Fibroblast of skin of left quadriceps (primary cell): ENCODE data around the gene THPO.

Experiments used
- DNase-seq, 2 experiments: peaks; one replicate each; pipeline ENCODE4 v3.0.0-alpha.2; 2013; ENCODE audit warnings: low read depth in 2 of 2

Gene THPO

GRCh38 chr3:184384856-184385422 lies 6.9 kb upstream of the THPO start:
- DNase-seq = no peak

- DNase-seq = no peak
Measured at GRCh38 chr3:184384342-184384741, 6.3 kb upstream of the THPO start.

- DNase-seq = no peak
Measured at GRCh38 chr3:184383033-184383740, 5.2 kb upstream of the THPO start.

DNA sequence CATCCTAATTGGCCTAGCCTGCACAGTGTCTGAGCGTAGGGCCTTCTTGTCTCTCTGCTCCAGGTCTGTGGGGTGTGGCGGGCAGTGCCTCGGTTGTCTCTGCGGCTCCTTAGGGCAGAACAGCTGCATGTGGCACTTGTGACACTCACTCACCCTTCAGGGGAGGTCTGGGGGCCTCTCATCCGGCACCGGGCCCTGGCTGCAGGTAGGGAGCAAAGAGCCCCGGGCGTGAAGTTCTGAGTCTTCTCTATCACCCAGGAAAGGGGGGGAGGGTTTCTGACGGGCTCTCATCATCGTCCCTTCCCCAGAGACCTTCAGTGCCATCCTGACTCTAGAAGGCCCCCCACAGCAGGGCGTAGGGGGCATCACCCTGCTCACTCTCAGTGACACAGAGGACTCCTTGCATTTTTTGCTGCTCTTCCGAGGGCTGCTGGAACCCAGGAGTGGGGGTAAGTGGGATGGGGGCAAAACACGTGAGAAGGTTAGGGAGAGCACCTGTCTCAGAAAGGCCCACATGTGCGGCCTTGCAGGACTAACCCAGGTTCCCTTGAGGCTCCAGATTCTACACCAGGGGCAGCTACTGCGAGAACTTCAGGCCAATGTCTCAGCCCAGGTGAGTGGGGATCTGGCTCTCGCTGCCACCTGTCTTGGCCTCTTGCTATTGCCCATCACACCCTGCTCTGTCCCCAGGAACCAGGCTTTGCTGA lies 4.5 kb upstream of the THPO start:
- no peak for DNase-seq

DNA sequence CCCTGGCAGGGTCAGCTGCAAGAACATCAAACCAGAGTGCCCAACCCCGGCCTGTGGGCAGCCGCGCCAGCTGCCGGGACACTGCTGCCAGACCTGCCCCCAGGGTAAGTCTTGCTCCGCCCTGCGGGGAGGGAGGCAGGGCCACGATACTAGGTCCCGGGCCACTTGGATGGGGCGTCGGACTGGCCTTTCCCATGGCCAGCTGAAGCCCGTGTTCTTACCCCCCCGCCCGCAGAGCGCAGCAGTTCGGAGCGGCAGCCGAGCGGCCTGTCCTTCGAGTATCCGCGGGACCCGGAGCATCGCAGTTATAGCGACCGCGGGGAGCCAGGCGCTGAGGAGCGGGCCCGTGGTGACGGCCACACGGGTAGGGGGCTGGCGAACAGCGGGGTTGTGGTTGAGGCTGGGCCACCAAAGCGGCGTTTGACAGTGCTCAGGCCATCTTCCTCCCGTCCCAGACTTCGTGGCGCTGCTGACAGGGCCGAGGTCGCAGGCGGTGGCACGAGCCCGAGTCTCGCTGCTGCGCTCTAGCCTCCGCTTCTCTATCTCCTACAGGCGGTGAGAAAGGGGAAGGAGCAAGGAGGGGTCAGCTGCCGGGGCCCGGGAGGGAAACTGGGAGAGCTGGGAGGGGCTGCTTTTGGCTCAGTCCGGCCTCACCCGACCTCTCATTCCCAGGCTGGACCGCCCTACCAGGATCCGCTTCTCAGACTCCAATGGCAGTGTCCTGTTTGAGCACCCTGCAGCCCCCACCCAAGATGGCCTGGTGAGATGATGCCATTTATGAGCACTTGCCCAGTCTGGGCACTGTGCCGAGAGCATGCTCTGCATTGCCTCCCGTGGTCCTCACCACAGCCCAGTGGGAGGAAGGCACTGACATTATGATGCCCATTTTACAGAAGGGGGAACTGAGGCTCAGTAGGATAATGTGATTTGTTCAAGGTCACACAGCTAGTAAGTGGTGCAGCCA lies 3.5 kb upstream of the THPO start:
- no peak for DNase-seq

GRCh38 chr3:184380627-184381260 lies 2.7 kb upstream of the THPO start:
- no peak for DNase-seq

DNA sequence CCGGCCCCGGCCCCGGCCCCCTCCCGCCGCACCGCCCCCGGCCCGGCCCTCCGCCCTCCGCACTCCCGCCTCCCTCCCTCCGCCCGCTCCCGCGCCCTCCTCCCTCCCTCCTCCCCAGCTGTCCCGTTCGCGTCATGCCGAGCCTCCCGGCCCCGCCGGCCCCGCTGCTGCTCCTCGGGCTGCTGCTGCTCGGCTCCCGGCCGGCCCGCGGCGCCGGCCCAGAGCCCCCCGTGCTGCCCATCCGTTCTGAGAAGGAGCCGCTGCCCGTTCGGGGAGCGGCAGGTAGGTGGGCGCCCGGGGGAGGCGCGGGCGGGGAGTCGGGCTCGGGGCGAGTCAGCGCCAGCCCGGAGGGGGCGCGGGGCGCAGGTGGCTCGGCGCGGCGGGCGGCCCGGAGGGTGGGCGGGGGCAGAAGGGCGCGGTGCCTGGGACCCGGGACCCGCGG lies 2.2 kb upstream of the THPO start:
- no peak for DNase-seq

DNA sequence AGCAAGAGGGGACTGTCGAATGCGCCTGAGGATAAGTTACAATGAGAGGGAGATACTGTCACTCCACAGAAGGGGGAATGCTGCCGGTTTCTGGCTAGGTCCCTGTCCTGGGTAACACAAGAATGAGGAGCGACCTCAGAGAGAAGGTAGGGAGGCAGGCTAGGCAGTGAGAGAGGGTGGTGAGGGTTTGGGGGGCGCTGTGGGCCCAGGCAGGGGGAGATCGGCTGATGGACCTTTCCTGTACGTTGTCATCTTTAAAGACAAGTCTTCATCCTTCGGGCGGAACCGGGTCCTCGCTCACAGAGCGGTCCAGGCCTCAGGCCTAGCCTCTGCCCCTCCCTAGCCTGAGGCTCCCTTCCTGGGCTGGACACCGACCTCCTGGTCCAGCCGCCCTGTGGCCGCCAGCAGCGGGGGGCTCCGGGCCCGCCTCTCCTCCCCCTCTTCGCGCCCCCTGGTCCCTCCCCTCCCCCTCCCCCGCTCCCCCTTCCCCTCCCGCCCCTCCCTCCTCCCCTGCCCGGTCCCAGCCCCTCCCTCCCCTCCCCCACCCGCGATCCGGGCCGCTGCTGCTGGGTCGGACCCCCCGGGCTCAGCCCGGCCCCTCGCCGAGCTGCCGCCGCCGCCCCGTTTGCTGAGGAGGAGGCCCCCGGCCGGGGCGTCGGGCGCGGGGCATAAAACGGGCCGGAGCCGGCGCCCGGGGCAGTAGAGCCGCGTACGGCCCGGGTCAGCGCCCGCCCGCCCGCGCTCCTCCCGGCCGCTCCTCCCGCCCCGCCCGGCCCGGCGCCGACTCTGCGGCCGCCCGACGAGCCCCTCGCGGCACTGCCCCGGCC lies 1.6 kb upstream of the THPO start, which contains the start of gene CHRD:
Gene CHRD, plus strand, starts transcription at position 697 of the 827 bp plus-strand sequence. CDS start 265 bp downstream, outside the sequence.
- no peak for DNase-seq

DNA sequence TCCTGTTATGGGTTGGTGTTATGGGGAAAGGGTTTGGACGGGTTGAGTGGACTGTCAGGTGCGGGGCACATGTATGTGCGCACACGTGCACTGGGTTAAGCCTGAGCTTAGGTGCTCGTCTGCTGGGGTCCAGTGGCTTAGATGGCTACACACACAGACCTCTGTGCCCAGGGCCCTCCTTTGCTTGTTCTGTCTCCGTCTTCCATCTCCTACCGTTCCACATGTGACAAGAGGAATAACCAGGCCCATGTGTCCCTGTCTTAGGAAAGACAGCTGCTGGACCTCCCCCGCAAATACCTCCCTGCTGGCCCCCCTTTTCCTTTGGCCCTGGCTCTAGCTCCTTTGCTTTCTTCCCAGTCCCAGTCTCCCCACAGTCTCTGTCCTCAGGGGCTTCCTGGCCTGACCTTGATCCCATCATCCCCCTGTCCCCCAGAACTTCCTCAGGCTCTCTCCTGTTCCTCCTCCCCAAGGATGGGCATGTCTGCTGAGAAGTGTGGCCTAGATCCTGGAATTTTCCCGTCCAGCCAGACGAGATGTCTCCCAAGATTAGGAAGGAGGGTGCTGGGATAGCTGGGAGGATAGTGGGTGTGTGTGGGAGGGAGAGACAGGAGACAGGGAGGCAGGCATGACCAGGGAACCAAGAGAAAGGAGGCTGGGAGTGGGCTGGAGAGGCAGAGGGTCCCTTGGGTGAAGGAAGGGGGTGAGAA lies 797 bp upstream of the THPO start:
- DNase-seq = no peak

- no peak for DNase-seq
Measured at GRCh38 chr3:184377374-184377773, 633 bp downstream of the THPO start.

GRCh38 chr3:184375747-184376461 lies 2.1 kb downstream of the THPO start:
- DNase-seq = no peak

DNA sequence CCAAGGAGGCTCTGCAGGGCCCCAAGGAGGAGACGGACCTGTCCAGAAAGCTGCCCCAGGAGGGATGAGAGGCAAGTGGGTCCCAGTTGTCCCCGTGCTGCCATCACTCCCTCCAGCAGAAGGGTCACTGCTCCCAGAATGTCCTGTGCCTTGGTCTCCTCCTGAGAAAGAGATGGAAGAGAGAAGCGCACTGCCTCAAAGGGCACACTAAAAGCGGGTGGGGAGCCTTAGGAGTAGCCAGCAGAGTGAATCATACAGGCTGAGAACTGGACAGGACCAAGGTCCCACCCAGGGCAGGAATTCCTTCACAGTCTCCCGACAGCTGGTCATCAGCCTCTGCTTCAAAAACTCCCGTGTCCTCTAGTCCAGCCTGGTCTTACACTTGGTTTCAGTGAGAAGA lies 4.6 kb downstream of the THPO start:
- DNase-seq = no peak

DNA sequence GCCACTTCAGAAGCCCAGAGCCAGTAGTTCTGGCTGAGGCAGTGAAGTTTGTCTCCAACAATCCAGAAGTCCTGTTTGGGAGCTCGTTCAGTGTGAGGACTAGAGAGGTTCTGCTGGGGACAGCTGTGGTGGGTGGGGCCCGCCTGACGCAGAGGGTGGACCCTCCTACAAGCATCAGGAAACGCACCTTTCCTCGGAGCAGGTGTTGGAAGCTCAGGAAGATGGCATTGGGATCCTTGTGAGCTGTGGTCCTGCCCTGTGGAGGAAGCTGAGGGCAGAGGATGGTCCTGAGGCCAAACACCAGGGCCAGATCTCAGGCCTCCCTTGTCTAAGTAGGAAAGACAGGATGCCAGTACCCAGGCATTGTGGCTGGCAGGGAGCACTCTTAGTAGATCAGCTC lies 5.1 kb downstream of the THPO start:
- no peak for DNase-seq

DNA sequence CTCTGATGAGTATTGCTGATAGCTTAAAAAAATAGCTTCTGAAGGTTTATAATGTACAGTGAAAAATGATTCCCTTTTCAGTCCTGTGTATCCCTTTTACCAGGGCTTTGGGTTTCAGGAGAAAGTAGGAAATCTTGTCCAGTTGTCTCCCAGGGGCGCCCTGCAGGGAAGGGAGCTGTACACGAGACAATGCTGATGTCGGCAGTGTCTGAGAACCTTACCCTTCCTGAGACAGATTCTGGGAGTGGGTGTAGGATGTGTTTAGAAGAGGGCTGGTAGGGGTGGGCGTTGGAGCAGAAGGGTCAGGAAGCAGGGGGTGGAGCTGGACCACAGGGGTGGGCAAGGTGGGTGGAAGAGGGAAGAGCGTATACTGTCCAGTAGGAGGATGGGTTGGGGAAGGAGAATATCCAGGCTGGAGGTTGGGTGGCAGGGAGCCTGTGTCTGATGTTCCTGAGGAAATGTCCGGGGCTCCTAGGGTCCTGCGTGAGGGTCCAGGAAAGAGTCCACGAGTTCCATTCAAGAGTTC lies 5.6 kb downstream of the THPO start:
- no peak for DNase-seq

GRCh38 chr3:184371570-184372018 lies 6.4 kb downstream of the THPO start:
- peak; percentile 69 to 70 for DNase-seq

GRCh38 chr3:184368586-184369183 lies 9.3 kb downstream of the THPO start:
- DNase-seq = no peak

DNA sequence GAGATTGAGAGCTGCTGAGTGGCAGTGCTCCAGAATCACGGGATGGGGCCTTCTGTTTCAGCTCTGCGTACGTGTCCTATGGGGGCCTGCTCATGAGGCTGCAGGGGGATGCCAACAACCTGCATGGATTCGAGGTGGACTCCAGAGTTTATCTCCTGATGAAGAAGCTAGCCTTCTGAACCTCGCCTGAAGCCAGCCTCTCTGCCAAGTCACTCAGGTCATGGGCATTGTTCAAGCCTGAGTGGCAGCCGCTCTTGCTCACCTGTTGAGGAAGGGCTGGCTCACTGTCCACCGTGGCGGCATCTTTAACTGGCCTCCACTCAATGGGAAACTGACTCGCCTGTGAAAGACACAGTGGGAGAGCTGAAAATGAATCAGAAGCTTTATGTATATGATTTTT lies 9.9 kb downstream of the THPO start:
- DNase-seq = no peak

DNA sequence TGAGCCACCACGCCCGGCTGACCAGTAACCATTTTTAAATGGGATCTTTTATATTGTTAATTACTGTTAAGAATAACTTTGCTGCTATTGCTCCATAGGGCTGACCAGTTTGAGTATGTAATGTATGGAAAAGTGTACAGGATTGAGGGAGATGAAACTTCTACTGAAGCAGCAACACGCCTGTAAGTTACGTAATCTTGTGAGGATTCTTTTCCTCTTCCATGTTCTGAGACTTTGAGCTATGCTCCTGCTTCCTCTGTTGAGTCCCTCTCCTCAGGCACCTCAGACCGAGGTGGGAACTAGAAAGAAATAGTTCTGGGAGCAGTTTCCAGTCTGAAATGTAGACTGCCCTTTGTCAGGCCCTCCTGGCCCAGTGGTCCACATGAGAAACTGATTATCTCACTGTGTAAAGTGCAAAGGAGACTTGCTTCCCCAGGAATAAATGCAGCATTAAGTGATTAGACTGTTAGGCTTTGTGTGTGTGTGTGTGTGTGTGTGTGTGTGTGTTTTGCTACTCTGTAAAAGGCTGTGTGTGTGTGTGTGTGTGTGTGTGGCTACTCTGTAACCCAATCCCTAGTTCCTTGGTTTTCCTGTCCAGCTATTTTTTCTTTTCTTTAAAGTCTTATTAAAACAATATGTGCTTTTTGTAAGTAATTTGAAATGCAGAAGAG lies 11.3 kb downstream of the THPO start:
- peak; percentile 55 to 60 for DNase-seq
